Measurements from ENCODE around the gene OR10A3.

The OR10A3 gene

DNA sequence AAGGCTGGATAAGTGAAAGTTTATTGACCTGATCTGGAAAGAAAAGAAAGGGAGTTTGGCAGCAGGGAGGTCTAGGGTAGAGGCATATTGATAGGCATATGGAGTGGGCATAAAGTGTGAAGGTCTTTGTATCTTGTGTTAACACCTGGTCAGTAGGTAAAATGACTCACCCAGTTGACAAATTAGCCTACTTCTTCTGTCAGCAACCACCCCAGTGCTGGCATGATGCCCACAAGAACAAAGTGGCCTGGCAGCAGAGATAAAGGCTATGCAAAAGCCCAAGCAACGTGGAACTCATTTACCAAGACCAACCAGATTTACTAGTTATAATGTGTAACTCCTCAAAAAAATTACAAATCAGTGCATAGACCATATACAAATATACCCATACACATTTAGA lies 4.9 kb downstream of the OR10A3 start:
- DNase-seq = no peak

DNA sequence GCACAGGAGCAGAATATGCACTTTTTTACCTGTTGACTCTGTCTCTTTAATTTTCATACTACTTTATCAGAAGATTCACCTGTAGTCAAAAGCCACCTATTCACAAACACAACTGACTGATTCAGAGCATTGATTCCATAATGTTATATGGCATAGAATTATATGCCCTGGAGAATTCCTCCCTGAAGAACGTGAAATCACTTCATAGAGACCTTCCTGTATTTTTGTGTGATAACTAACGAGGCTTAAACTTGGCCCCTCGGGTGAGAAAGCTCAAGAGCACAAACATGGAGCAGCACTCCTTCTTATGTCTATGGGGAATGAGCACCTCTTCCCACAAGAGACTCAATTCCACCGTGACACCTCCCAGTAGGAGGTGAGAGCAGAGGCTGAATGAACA lies 10.3 kb downstream of the OR10A3 start, which contains the start of gene OR10A6:
Gene OR10A6 (minus strand): TSS at position 101 of the 400 bp plus-strand sequence. CDS start 2,606 bp downstream, outside the sequence.
- DNase-seq = no peak

DNA sequence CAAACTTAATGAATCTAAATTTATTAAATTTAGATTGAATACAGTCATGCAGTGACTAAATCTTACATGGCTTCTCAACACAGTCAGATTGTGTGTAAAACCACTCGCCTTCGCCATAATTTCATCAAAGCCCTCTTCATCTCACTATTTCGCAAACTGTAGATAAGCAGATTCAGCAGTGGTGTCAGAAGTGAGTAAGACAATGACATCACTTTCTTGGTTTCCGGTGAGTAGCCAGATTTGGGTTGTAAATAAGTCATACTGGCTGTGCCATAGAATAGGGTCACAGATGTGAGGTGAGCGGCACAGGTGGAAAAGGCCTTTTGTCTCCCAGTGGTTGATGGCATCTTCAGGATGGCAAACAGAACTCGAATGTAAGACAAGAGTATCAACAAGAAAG lies 13.9 kb downstream of the OR10A3 start:
- DNase-seq = no peak

DNA sequence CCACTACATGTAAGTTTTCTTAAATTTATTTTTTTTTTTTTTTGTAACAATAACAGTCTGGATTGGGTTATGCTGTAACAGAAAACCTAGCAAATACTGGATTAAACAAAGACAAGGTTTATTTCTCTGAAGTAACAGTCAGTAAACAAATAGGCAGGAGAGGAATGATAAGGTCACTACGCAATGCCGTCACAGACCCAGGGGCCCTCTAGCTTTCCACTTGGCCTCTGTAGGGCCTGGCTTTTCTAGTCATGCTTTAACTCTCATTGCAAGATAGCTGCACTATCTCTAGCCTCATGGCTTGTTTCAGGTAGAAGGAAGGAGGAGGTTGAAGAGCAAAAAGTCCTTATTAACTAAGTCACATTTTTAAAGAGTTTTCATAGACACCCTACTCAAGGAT lies 17.0 kb downstream of the OR10A3 start:
- no peak for DNase-seq

DNA sequence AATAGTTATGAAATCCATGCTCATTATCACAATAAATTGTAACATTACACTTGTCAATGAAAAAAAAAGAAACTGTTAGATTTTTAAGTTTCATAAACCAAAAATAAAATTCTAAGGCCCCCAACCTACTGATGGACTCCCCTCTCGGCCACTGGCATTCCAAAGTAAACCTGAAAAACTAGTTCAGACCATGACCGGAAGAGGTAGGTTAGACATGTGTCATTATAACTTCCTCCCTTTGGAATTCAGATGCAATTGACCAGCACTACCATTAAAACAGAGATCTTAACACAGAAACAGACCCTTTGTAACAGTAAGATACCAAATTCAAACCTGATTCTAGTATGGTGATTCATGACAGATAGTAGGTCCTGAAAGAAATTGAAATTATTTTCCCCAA lies 23.4 kb downstream of the OR10A3 start:
- DNase-seq = no peak

DNA sequence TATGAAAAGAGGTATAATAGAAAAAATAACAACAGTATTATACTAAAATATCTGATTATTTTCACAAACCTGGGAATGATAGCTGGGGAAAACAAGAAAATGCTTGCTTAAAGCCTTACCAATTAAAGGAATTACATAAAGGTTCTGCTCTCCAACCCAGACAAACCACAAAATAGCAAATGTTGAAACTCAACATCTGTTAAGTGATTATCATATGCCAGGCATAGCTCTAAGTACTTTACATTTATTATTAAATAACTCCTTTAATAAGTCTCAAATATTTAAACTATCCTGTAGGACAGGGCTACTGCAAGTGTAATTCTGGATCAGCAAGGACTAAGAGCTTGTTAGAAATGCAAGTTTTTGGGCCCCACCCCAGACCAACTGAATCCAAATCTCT lies 30.5 kb downstream of the OR10A3 start:
- DNase-seq = no peak

DNA sequence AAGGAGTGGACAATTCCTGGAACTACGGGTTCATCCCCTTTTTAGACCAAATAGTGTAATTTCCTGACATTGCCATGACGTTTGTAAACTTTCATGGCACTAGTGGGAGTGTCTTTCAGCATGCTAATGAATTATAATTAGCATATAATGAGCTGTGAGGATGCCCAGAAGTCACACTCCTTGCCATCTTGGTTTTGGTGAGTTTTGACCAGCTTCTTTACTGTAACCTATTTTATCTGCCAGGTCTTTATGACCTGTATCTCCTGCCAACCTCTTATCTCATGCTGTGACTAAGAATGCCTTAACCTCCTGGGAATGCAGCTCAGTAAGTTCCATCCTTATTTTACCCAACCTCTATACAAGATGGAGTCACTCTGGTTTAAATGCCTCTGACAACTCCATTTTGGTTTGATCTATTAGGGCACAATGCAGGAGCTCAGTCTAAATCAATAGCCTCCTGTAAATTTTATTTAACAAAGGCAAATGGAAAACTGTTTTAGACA lies 31.2 kb downstream of the OR10A3 start:
- DNase-seq = no peak

DNA sequence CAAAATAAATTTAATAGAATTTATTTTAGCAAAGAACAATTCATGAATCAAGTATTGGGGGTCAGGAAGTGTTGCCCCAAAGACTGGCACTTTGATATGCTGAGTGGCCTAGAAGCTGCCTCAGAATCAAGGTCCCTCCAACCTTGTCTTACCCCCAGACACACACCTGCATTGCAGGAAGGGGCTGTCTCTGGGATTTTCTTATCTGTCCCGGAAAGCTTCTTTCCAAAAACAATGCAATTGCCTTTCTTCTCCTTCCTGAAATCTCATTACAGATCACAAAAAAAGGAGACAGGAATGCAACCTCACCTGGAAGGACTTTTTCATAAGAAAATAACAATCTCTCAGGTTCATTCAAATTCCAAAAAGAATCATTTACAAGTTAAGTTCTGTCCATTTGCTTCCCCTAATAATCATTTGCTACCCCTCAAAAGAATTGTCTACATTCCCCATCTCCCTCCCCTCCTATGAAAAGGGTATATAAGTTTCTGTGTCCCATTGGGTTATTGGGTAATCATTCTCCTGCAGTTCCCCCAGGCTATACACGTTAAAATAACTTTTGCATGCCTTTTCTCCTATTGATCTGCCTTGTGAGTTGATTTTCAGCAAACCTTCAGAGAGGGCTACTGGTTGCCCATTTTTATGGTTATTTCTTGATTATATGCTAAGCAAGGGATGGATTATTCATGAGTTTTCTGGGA lies 31.8 kb downstream of the OR10A3 start:
- no peak for DNase-seq

DNA sequence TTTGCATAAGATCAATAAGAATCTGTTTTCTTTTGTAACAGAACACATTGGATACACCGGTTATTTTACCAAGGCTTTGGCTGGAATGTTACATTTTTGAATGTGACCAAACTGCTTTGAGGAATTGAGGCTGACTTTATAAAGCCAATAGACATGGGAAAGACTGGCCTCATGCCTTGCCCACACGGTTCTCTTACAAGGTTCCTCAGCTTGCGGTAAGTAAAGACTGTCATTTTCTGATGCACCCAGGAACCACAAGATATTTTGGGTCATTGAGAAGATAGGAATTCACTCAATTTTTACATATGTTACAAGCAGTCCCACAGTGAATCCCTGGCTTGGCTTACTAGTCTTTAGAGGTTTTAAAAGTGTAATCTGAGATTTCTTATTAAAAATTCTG lies 34.4 kb downstream of the OR10A3 start:
- DNase-seq = no peak

DNA sequence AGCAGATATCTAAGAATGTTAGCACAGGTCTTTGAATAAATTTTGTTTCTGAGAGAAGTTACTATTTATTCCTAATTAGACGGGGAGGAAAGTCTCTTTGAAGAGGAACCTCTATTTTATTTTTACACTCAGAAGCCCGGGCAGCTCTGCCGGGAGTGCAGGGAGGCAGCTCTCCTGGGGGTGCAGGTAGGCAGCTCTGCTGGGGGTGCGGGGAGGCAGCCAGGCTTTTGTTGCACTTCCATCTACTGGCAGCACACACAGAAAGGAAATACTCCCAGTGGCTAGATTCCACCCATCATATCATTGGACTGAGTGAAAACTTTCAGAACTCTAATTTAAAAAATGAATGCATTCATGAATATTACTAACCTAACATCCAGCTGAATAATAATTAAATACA lies 35.0 kb downstream of the OR10A3 start:
- no peak for DNase-seq

DNA sequence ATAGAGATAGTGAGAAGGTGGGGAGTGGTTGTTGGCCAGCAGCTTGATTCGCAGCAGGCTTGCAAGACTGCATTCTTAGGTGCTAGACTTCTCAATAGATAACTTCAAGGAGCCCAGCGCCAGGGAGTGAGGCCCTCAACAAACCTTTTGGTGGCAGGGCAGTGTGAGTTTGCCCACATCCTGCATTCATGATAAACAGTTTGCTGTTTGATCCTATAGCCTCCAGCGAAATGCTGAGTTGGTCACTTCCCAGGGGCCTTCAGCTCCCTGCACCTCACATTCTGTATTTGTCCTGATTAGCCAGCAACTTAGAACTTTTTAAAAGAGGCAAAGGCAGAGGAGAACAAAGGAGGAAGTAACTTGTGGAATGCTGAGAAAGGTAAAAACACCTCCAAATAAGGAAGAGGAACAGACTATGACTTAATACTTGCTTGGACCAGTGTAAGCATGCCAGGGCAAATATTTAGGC lies 35.5 kb downstream of the OR10A3 start:
- DNase-seq = no peak

DNA sequence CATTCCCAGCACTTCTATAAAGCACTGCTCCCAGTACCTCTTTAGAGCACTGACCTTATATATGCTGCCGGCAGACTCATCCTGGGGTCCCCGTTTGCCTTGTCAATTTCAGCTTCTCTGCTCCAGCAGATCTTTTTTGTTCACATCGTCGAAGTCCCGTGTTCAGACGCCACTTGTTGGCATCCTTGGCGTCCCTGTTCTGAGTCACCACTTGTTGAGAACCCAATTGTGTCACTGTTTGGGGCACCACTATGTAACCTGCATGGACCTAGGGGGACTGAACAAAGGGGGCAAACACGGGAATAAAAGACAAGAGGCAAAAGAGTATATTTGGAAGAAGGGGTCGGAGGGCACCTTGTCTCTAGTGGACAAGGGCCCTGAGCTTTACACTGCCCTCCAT lies 36.0 kb downstream of the OR10A3 start:
- DNase-seq = no peak

DNA sequence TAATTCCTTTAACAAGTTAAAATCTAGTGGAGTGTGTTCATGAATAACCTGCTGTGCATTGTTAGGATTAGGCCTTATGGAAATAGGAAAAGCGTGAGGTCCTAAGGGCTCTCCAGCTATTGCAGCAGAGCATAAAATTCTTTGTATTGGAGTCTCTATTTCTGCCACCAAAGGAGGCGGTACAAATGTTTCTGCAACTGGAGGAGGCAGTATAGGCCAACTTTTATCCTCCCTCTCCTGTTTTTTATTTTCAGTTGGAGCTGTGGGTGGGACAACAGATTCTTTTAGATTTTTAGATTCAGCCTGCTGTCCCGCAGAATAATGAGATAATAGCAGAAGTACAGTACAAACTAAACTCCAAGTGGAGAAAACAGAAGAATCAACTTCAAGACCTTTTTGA lies 36.6 kb downstream of the OR10A3 start:
- DNase-seq = no peak

DNA sequence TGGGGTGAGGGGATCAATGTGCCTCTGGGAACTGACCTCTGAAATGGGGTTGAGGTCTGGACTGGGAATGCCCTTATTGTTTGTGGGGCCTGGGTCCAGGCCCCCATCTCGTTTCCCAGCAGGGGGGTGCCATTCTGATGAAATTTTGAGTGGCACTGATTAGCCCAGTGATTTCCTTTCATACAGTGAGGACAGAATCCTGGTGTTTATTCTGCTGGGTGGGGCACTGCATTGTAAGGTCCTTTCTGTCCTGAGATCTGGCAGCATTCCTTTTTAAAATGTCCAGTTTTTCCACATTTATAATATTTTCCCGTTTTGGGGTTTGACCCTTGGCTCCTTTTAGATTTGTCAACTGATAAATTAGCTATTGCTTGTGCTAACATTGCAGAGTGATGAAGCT lies 37.6 kb downstream of the OR10A3 start:
- DNase-seq = no peak

DNA sequence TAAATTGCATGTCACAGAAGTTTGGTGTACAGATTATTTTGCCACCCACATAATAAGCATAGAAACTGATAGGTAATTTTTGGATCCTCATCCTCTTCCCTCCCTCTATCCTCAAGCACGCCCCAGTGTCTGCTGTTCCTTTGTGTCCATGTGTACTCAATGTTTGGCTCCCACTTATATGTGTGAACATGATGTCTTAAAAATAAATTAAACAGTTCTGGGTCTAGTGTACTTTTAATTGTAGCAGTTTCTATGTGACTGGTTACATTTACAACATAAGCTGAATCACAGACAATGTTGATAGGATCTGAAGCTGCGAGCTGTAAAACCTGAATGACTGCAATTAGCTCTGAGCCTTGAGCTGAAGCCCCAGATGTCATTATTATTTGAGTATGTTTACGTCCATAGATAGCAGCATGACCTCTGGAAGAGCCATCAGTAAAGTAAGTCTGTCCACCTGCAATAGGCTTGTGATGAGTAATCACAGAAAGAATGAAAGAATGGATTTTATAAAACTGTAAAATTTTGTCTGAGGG lies 40.1 kb downstream of the OR10A3 start:
- DNase-seq = no peak

DNA sequence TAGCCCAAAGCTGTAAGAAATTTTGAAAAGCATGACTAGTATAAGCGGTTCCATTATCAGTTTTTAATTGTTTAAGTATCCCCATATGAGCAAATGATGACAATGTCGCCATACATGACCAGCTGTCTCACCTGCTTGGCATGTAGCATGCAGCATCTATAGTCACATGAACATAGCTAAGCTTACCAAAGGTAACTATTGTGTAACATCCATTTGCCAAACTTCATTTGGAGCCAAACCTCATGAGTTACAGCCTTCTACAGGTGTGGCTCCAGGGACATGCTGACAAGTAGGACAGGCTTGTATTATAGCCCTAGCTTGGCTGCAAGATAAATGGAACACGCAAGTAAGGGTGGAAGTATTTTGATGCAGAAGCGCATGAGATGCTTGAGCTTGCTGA lies 40.8 kb downstream of the OR10A3 start:
- no peak for DNase-seq

DNA sequence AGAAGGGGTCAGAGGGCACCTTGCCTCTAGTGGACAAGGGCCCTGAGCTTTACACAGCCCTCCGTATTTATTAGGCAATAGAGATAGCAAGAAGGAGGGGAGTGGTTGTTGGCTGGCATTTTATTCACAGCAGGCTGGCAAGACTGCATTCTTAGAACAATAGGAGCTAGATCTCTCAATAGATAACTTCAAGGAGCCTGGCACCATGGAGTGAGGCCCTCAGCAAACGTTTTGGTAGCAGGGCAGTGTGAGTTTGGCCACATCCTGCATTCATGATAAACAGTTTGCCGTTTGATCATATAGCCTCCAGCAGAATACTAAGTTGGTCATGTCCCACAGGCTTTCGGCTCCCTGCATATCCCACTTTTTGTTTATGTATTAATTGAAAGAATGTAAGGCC lies 42.1 kb downstream of the OR10A3 start:
- DNase-seq = no peak

DNA sequence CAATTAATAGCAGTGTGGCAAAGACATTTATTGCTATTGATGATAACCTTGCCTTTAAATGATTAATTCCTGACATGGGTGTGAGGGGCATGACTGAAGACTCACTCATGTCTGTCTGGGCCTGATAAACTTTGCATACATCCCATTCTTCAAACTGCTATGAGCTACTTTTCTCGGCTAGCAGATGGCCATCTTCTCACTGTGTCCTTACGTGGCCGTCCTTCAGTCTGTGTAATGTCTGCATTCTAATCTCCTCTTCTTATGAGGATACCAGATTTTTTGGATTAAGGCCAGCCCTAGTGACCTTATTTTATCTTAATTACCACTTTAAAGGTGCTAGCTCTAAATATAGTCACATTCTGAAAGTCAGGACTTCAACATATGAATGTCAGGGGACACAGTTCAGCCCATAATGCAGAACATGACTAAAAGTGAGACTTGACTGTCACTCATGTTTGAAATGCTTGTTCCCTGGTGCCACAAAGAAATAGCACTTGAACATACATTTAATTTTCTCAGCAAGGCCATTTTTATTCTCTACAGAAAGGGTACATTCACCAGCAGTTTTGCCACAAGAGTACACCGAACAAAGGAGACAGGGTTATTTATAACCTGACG lies 42.7 kb downstream of the OR10A3 start:
- DNase-seq = no peak

DNA sequence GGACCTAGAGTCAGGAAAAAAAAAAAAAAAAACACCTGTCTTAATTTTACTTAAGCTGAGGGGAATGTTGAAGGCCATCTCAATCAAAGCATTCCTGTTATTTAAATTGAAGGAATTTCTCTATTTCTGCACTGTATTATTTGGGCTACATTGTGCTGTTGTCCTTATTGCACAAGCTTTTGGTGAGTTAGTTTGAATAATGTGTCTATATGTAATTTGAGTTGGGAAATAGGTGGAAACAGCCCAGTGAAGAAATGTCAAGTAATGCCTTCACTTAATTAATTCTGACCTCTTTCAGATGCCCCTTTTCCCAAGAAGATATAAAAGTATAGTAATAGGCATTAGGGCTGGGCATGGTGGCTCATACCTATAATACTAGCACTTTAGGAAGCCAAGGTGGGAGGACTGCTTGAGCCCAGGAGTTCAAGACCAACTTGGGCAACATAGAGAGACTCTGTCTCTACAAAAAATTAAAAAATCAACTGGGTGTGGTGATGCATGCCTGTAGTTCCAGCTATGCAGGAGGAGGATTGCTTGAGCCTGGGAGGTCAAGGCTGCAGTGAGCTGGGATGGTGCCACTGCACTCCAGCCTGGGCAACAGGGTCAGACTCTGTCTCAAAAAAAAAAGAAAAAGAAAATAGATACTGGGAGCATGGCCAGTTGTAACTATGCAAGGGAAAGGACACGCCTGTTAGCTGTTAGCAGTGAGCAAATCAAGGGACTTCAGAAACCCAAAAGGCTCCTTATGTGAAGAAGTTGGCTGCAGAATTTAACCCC lies 45.3 kb downstream of the OR10A3 start:
- no peak for DNase-seq

DNA sequence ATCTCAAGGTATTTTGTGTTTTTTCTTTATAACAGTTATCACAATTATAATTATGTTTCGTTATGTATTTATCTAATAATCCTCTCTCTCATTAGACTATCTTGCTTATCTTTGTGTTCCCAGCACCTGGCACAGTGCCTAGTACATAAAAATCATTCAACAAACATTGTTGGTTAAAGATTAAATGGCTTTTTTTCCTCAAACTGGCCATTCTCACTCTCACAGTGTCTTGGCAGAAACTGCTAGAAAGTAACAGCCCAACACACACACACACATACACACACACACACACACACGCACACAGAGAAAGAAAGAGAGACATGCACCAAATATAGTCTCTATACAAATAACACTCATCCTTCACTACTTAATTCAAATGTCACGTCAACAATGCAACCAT lies 47.3 kb downstream of the OR10A3 start:
- DNase-seq = no peak

DNA sequence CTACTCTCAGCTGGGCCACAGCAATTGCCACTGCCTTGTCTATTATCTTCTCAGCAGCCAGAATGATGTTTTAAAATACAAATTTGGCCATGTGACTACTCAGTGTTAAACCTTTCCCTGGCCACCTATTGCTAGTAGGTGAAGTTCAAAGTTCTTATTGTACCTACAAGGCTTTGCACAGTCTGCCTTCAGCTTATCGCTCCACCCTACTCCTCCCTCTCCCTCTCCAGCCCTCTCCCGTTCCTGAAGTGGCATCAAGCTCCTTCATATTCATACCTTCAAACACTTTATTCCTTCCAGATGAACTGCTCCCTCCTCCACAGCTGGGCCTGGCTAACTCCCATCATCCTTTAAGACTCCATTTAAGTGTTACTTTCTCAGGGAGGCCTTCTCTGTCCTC lies 47.7 kb downstream of the OR10A3 start:
- DNase-seq = no peak

DNA sequence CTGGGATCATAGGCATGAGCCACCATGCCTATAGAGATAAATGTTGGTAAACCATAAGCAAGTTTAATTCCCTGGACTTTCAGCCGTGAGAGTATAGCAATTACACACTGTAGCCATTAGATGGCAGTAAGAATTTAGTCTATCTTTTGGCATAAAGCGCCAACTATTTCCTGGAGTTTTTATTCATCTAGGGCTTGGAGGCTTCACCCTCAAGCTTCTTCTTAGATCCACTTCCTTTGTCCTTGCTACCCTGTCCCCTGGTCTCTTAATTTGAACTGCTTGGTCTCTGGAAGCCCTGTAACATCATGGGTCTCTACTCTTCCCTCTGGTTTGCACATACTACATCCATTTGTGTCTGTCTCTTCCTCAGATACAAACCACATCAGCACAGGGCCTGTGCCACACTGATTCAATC lies 48.7 kb downstream of the OR10A3 start:
- DNase-seq = peak in 1 of 2 donors; percentile 3

DNA sequence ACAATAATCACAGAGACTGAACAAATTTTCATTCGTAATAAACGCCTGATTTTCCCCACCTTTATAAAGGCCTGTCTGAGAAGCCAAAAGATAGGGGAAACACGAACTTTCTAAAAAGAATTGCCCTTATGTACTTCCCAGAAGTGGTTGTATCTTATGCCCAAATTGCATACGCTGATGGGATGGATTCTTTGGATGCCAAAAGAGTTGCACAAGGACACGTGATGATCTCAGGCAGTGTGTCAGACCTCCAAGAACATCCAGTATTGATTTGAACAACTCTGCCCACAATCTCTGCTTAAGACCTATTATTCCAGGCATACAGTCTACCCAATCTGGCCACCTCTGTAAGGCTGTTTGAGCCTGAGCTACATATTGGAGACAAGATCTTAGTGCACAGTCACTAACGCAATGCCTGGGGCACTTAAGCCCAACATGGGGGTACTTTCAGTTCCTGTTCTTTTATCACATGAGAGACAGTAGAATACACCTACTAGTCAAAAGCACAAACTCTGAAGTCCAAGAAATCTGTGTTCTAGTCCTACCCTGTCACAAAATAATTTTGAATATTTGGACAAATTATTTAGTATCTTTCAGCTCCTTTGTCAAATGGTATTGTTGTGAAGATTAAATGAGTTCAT lies 49.3 kb downstream of the OR10A3 start:
- DNase-seq = no peak
